Lower leg skin (tissue), 3 donors: ENCODE measurements around the gene MLLT3.

Experiments
- CTCF ChIP-seq, 3 donors: fragments of 450-650 bp; IDR thresholded peaks; one replicate each; pipeline ENCODE4 v1.5.1; 2016; ENCODE audit warnings: antibody characterized with exemption in 3 of 3, mild to moderate bottlenecking in 3 of 3, moderate library complexity in 2 of 3
- POLR2A ChIP-seq, 2 donors: fragments of 450-650 bp; IDR thresholded peaks; one replicate each; pipeline ENCODE4 v1.6.1; 2016 to 2017; ENCODE audit warnings: antibody characterized with exemption in 2 of 2, mild to moderate bottlenecking in 1 of 2, moderate library complexity in 1 of 2

GRCh38 chr9:20564650-20565049 lies 57.6 kb downstream of the MLLT3 start:
- TF ChIP-seq CTCF (IDR thresholded peaks at IDR 0.05) (no peak), POLR2A (IDR thresholded peaks at IDR 0.05) (no peak)
